HG03159 (cell line): ENCODE measurements around the gene SNX5.

ENCODE experiments used
- ATAC-seq: cut with Tn5 transposase; IDR thresholded peaks from one replicate; pipeline ENCODE4 v1.9.1; 2021; ENCODE audit warnings: mild to moderate bottlenecking, moderate library complexity; ENCODE audit not compliant: unreplicated experiment

Gene SNX5

GRCh38 chr20:17993546-17993945 lies 25.0 kb upstream of the SNX5 start:
- ATAC-seq = no peak

GRCh38 chr20:17992847-17993513 lies 24.4 kb upstream of the SNX5 start:
- ATAC-seq = no peak

- ATAC-seq = no peak
These were observed 23.6 kb upstream of the SNX5 start for GRCh38 chr20:17992224-17992637.

GRCh38 chr20:17990278-17990972 lies 21.8 kb upstream of the SNX5 start:
- no peak for ATAC-seq

GRCh38 chr20:17987988-17988387 lies 19.4 kb upstream of the SNX5 start:
- ATAC-seq = no peak

- ATAC-seq = no peak
These were observed 16.9 kb upstream of the SNX5 start for GRCh38 chr20:17985388-17986018.

GRCh38 chr20:17976305-17976704 lies 7.7 kb upstream of the SNX5 start:
- ATAC-seq = no peak

GRCh38 chr20:17972121-17972520 lies 3.5 kb upstream of the SNX5 start:
- no peak for ATAC-seq

GRCh38 chr20:17971300-17972013 lies 2.9 kb upstream of the SNX5 start:
- ATAC-seq = no peak

GRCh38 chr20:17969884-17970409 lies 1.4 kb upstream of the SNX5 start:
- ATAC-seq = no peak

GRCh38 chr20:17969278-17969883 lies 787 bp upstream of the SNX5 start:
- ATAC-seq = peak; percentile 8

GRCh38 chr20:17967521-17968365 lies 851 bp downstream of the SNX5 start:
- peak; percentile 0 for ATAC-seq

GRCh38 chr20:17966432-17967310 lies 1.9 kb downstream of the SNX5 start:
- ATAC-seq = no peak

GRCh38 chr20:17965042-17965697 lies 3.4 kb downstream of the SNX5 start:
- no peak for ATAC-seq

GRCh38 chr20:17964632-17965031 lies 4.0 kb downstream of the SNX5 start:
- ATAC-seq = no peak

- ATAC-seq = no peak
These were observed 4.5 kb downstream of the SNX5 start for GRCh38 chr20:17964073-17964472.

- no peak for ATAC-seq
These were observed 5.3 kb downstream of the SNX5 start for GRCh38 chr20:17963114-17963897.

- ATAC-seq = no peak
These were observed 7.0 kb downstream of the SNX5 start for GRCh38 chr20:17961587-17961940.
